Kidney epithelial cell (primary cell): ENCODE data around the gene GPR156. TPM values are rescaled to one million over a fixed set of nuclear protein-coding genes. Genes with fewer than 3 reads are reported as not detected.

ENCODE experiments used
- DNase-seq: peaks from one replicate; pipeline ENCODE4 v3.0.0-alpha.2; 2010; ENCODE audit warnings: low read depth
- H3K27me3 ChIP-seq: 2 replicates; pipeline ENCODE4 v1.6.0; 2011; ENCODE audit warnings: low read length; ENCODE audit not compliant: control insufficient read depth, insufficient read depth
- H3K36me3 ChIP-seq: 2 replicates; pipeline ENCODE4 v1.5.1; 2011; ENCODE audit warnings: low read length; ENCODE audit not compliant: control insufficient read depth, insufficient read depth
- H3K4me3 ChIP-seq: 2 replicates; pipeline ENCODE4 v1.5.1; 2011; ENCODE audit warnings: low read depth, mild to moderate bottlenecking, control low read depth, low read length
- CTCF ChIP-seq: IDR thresholded peaks from 2 replicates; pipeline ENCODE4 v1.5.1; 2011; ENCODE audit warnings: mild to moderate bottlenecking, moderate library complexity, low read length, control low read depth, inconsistent platforms; ENCODE audit not compliant: insufficient read depth, poor library complexity, severe bottlenecking
- total RNA-seq: library from RNA; depleted of rRNA; stranded (reverse); fragments of >200 nt; gene quantifications from 2 replicates; pipeline ENCODE4 v1.2.3, GENCODE V29; 2015

GPR156 gene
- total RNA-seq, 1 donor from 2014 or later: 0.63 TPM

- no peaks in the 10 kb centered on the region for H3K27me3 ChIP-seq
- TF ChIP-seq CTCF: no peak
- no peaks in the 10 kb centered on the region for H3K36me3 ChIP-seq
- no peak for DNase-seq
- no peak overlapping the region for H3K4me3 ChIP-seq
These were observed 12.7 kb downstream of the GPR156 start for GRCh38 chr3:120272286-120272685.

GRCh38 chr3:120265989-120266388 lies 19.0 kb downstream of the GPR156 start:
- Histone ChIP-seq H3K4me3 (no peak overlapping the region), H3K27me3 (no peaks in the 10 kb centered on the region), H3K36me3 (no peaks in the 10 kb centered on the region)
- DNase-seq: no peak
- no peak for TF ChIP-seq CTCF

- DNase-seq: no peak
These were observed 20.1 kb downstream of the GPR156 start for GRCh38 chr3:120264963-120265362.

GRCh38 chr3:120263792-120264191 lies 21.2 kb downstream of the GPR156 start:
- DNase-seq: no peak
- Histone ChIP-seq H3K4me3 (no peak overlapping the region), H3K36me3 (no peaks in the 10 kb centered on the region), H3K27me3 (no peaks in the 10 kb centered on the region)
- no peak for TF ChIP-seq CTCF

More at GRCh38 chr3:120264963-120265362, 20.1 kb downstream of the GPR156 start:
- Histone ChIP-seq H3K27me3 (no peaks in the 10 kb centered on the region), H3K36me3 (no peaks in the 10 kb centered on the region), H3K4me3 (no peak overlapping the region)
- no peak for TF ChIP-seq CTCF

GRCh38 chr3:120258009-120258408 lies 27.0 kb downstream of the GPR156 start:
- Histone ChIP-seq H3K36me3 (no peaks in the 10 kb centered on the region), H3K27me3 (no peaks in the 10 kb centered on the region), H3K4me3 (no peak overlapping the region)
- no peak for TF ChIP-seq CTCF
- DNase-seq: no peak

GRCh38 chr3:120245386-120245785 lies 39.6 kb downstream of the GPR156 start:
- Histone ChIP-seq H3K36me3 (no peaks in the 10 kb centered on the region), H3K4me3 (no peak overlapping the region), H3K27me3 (no peaks in the 10 kb centered on the region)
- TF ChIP-seq CTCF: no peak
- DNase-seq: no peak
